ENCODE results near the gene SOHLH2.

The SOHLH2 gene

DNA sequence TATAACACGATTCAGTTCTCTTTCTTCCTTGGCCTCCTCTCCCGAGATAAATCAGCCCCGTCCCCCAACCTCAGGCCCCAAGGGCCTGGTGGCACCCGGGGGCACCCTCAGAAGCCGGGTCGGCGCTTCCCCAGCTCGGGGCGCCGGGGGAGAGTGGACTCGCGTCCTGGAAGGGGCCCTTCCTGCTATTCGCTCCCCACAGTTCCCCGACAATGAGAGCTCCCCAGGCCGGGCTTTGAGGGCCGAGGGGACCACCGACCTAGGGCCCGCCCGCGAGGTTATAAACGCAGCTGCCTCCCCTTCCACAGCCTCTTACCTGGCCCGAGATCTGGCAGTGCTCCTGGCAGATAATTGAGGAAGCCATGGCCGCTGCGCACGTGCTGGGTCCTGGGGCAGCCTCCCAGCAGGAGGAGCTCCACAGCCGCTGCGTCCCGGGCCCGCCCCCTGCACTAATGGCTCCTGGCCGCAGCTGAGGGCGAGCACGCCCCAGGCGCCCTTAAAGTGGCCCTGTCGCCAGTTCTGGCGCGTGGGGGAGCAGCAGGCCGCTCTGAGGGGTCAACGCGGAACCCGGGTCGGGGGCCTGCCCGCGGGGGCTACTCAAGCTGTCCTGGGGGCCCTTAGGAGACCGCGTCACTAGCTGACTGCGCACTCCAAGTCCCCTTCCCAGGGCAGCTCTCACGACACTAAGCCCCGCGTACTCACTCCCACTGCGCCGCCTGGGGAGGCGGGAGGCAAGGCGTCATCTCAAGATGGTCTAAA lies at the start of gene SOHLH2:
SOHLH2 (minus strand) TSS at position 394 of the 759 bp plus-strand sequence; CDS start at position 364, 30 bp downstream.
- DNase-seq: no peak

DNA sequence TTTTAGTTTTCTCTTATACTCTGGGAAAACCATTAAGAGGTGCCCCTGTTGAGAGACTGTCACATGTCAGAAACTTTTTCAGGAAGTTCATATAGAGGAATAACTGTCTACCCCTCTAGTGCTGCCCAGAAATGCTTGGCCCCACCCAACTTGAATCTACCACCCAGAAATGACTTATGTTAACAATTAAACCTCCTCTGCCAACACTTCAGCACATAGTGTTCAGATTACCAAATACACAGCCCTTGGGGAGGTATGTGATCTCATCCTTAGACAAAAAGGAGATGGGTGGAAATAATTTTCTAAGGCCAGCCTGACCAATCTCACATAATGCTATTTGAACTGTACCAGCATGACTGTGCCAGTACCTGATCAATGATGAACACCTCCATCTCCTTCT lies 47.6 kb upstream of the SOHLH2 start:
- DNase-seq: no peak

DNA sequence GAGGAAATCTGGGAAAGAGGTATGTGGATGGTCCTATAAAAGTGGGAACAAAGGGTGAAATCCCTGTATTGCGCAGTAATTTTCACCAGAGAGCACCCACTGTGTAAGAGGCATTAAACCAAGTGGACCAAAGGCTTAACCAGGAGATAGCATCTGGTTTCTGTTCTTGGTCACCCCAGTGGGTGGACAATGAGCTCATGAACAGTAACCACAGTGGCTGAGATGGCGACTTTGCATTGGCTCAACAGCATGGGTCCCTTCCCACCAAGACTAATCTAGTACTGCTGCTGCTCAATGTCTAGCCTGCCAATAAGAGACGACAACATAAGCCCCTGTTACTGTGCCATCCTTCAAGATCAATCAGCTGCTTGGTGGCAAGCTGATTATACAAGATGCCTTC lies 46.7 kb upstream of the SOHLH2 start:
- DNase-seq: no peak

- no peak for DNase-seq
Observed at GRCh38 chr13:36259361-36260137, 45.2 kb upstream of the SOHLH2 start.

GRCh38 chr13:36258831-36259230 lies 44.5 kb upstream of the SOHLH2 start:
- no peak for DNase-seq

DNA sequence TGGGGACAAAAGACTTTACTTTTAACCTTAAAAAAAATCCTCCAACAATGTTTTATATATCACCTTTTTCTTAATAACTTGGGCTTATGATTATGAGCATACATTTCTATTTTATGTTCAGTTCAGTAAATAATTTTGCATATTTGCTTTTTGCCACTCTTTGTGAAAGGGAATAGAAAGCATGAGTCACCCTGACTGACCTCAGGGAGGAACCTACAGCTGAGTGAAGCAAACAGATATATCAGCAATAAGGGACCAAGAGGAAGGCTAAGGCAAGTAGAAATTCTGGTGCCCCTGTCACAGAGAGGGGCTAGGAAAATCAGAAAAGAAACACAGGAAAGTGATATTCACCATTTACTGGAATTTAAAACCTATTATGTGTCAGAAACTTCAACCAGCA lies 37.2 kb upstream of the SOHLH2 start:
- DNase-seq: no peak

GRCh38 chr13:36251017-36251416 lies 36.7 kb upstream of the SOHLH2 start:
- DNase-seq: no peak

DNA sequence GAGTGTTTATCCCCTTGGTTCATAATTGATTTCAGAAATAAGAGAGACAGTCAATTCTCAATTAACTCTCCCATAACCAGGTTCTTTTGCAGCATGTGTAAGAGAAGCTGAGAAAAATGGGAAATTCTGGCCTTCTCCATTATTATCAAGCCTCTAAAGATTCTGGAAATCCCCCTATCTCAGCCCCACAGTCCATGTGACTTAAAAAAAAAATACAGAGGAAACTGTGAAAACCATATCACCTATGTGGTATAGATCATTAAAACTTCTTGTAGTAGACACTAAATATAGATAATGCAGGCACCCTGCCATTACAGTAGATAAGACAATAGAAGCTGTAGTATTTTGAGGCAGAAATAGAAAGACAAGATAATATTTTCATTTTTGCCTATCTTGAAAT lies 34.3 kb upstream of the SOHLH2 start:
- DNase-seq: no peak

GRCh38 chr13:36244990-36245389 lies 30.6 kb upstream of the SOHLH2 start:
- no peak for DNase-seq

DNA sequence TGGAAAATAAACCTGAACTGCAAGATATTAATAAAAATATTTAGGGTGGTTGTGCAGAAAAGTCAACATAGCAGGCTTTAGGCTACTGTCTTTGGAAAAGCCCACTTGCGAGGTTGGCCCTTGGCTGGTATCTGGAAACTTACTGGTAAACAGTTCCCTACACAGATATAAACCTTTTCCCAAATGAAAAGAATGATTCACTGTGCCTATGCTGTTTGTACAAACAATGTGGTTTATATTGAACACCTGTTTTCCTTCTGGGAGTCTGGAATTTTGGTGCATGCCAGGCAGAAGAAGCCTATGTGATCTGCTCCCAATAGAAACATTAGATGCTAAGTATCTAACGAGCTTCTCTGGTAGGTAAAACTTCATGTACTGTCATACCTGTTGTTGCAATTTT lies 29.7 kb upstream of the SOHLH2 start:
- DNase-seq: no peak

GRCh38 chr13:36242761-36243160 lies 28.4 kb upstream of the SOHLH2 start:
- no peak for DNase-seq

DNA sequence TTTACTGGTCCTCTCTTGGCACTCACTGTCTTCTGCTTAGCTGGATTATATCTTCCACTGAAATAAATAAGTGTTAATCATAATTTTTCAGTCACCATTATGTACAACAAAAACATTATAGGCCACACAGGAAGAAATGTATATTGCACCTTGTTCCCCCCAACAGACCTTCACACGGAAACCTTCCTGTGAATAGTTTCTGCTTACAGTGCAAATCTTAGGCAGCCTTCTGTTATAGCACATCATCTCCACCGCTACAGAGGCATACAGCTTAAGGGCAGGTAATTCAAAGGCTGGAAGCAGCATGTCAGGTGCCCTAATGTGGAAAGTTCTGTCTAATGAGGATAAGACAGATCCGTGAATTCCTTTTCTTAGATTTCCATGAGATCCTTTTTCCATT lies 16.9 kb upstream of the SOHLH2 start:
- no peak for DNase-seq

DNA sequence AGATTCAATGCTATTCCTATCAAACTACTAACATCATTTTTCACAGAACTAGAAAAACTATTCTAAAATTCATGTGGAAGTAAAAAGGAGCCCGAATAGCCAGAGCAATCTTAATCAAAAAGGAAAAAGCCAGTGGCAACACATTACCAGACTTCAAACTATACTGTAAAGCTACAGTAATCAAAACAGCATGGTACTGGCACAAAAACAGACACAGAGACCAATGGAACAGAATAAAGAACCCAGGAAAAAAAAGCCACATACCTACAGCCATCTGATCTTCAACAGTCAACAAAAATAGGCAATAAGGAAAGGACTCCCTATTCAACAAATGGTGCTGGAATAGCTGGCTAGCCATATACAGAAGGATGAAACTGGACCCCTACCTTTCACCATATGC lies 10.4 kb upstream of the SOHLH2 start:
- DNase-seq: no peak

DNA sequence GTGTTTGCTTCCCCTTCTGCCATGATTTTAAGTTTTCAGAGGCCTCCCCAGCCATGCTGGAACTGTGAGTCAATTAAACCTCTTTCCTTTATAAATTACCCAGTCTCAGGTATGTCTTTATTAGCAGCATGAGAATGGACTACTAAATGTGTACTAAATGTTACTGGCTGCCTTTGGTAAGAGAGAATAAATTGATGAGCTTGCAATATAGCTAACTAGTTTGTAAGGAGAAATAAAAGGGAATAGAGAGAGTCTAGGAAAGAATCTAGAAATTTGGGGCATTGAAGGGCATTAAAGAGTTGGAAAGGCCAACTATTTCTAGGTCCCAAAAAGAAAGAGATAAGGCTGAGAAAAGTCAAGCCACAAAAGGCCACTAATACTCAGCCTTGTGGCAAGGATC lies 5.5 kb upstream of the SOHLH2 start:
- no peak for DNase-seq

- DNase-seq: no peak
Observed at GRCh38 chr13:36217456-36217855, 3.1 kb upstream of the SOHLH2 start.

GRCh38 chr13:36212789-36213188 lies 1.6 kb downstream of the SOHLH2 start:
- no peak for DNase-seq

- no peak for DNase-seq
Observed at GRCh38 chr13:36211567-36211966, 2.8 kb downstream of the SOHLH2 start.

- DNase-seq: peak; percentile 29
Observed at GRCh38 chr13:36210738-36211137, 3.6 kb downstream of the SOHLH2 start.

- DNase-seq: no peak
Observed at GRCh38 chr13:36207672-36208071, 6.7 kb downstream of the SOHLH2 start.

- DNase-seq: no peak
Observed at GRCh38 chr13:36193151-36193855, 21.1 kb downstream of the SOHLH2 start.

GRCh38 chr13:36192166-36192565 lies 22.2 kb downstream of the SOHLH2 start:
- no peak for DNase-seq

DNA sequence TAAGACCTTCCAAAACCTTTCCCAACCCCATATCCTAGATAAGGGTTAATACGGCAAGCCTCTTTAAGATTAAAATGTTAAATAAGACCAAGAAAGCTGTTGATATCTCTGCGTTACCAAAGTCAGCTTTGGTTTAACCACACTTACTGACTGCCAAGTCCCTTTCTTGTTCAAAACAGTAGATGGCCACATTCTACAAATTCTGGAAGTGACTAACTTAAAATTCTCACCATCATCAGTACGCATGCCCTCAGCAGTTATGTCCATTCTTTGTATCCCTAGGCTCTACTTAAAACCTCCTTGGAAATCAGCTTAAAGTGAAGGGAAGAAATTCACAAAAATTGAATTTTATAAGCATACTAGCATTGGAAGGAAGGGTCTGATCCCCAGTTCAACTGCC lies 23.6 kb downstream of the SOHLH2 start:
- DNase-seq: no peak

GRCh38 chr13:36188441-36188840 lies 25.9 kb downstream of the SOHLH2 start:
- DNase-seq: no peak

DNA sequence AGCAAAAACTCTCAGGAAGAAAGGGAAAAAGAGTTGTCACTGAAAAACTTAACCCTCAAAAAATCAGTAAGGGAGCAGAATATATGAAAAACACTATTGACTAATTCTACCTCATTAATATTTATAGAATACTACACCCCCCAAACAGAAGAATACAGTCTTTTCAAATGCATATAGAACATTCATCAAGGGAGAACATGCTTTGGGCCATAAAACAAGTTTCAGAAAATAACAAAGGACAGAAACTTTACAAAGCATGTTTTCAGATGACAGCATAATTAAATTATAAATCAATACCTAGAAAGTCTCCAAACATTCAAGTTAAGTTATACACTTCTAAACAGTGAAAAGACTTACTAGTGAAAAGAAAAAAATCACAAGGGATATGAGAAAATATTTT lies 30.5 kb downstream of the SOHLH2 start:
- DNase-seq: no peak

Measured in NCI-H526 treated with DMSO at 0.1 percent for 48 hours (cell line).